Small intestine (tissue), 7 donors: ENCODE data around the gene SRGAP3. TPM values are rescaled to one million over a fixed set of nuclear protein-coding genes. Genes with fewer than 3 reads are reported as not detected.

Source experiments
- DNase-seq, 2 donors: peaks; one replicate each; pipeline versions ENCODE4 v3.0.0 to v3.0.0-alpha.2; 2013
- FAIRE-seq: peaks from 2 replicates; lab custom pipeline; 2012; peaks lifted over from hg19 to GRCh38; lab: Jason Lieb, UNC
- H3K27ac ChIP-seq, 3 donors: one replicate each; pipeline ENCODE4 v1.5.1; 2013; ENCODE audit warnings: low read length in 2 of 3, mild to moderate bottlenecking in 2 of 3, control low read depth in 1 of 3, inconsistent platforms in 1 of 3, low read depth in 1 of 3, moderate library complexity in 1 of 3
- H3K27me3 ChIP-seq, 3 donors: one replicate each; pipeline ENCODE4 v1.6.1; 2013; ENCODE audit warnings: low read length in 3 of 3, inconsistent platforms in 1 of 3; ENCODE audit not compliant: control insufficient read depth in 3 of 3, insufficient read depth in 3 of 3
- H3K36me3 ChIP-seq, 3 donors: one replicate each; pipeline ENCODE4 v1.6.1; 2013; ENCODE audit warnings: low read length in 3 of 3, inconsistent platforms in 1 of 3, low read depth in 1 of 3, mild to moderate bottlenecking in 1 of 3, moderate library complexity in 1 of 3; ENCODE audit not compliant: control insufficient read depth in 3 of 3, insufficient read depth in 2 of 3
- H3K4me1 ChIP-seq, 3 donors: one replicate each; pipeline ENCODE4 v1.6.1; 2013; ENCODE audit warnings: low read length in 2 of 3, inconsistent platforms in 1 of 3, low read depth in 1 of 3, mild to moderate bottlenecking in 1 of 3, moderate library complexity in 1 of 3; ENCODE audit not compliant: control insufficient read depth in 3 of 3, insufficient read depth in 2 of 3
- H3K4me3 ChIP-seq, 3 donors: one replicate each; pipeline ENCODE4 v1.5.1; 2013; ENCODE audit warnings: low read length in 3 of 3, control low read depth in 1 of 3, inconsistent platforms in 1 of 3, low read depth in 1 of 3, mild to moderate bottlenecking in 1 of 3, moderate library complexity in 1 of 3
- H3K9me3 ChIP-seq, 2 donors: one replicate each; pipeline ENCODE4 v1.6.1; 2013; ENCODE audit warnings: low read depth in 1 of 2, low read length in 1 of 2; ENCODE audit not compliant: control insufficient read depth in 2 of 2, insufficient read depth in 1 of 2
- WGBS, 3 donors: extraction: QIAGEN DNeasy Blood & Tissue Kit; methylation state at CpG; one replicate each; pipeline ENCODE4 v1.1.7; 2013; 5-methylcytosine and 5-hydroxymethylcytosine counted together
- polyA plus RNA-seq, 4 donors: library from polyadenylated mRNA; stranded (reverse) in 3 of 4; unstranded in 1 of 4; fragments of 200-250 nt in 3 of 4; fragments of 120-200 nt in 1 of 4; gene quantifications; one replicate each; pipeline versions ENCODE4 v1.2.1 to v1.2.3, GENCODE V29; 2013
- donor health status: healthy with polysubstance abuse.
- donor health status: control.
- donor health status: control.
- donor health status: Bipolar disorder and iron deficiency.
- donor health status: healthy.

The SRGAP3 gene
- polyA plus RNA-seq, 4 donors = 0.22 to 2.7 (median 1.2) TPM

DNA sequence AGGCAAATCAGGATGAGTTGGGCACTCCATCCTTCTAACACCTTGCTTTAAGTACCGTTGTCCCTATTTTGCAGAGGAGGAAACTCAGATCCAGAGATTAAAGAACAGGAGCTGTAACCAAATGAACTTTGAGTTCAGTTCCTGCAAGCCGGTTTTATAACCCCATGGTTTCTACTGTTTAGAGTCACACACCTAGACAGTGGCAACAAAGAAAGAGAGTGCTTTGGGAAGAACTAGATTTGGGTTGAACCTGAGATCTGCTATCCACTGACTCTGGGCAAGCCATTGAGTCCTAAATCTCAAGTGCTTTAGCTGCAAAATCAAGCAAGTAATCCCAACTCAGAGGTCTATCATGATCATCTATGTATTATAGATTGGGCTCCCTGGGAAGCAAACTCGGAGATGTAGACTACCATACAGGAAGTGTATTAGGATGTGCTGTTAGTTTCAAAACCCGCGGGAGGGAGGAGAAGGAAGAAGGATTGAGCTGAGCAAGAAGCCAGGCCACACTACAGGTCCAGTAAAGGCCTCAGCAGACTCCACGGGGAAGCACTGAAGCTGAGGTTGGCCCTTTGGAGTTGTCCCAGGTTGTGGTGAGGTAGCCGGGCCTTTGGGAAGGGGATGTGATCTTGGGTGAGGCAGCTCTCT, 42.2 kb downstream of the SRGAP3 start:
- no peaks in the 10 kb centered on the region for H3K36me3 ChIP-seq
- WGBS, 3 donors = 37 to 68% (median 55%) methylated on average over 7 of the region's 7 CpGs
- no peak overlapping the region for H3K4me3 ChIP-seq
- H3K27me3 ChIP-seq = no peaks in the 10 kb centered on the region
- no peaks in the 10 kb centered on the region for H3K9me3 ChIP-seq
- FAIRE-seq = no peak
- peak; percentile 61 to 64 for DNase-seq
- H3K27ac ChIP-seq = peak overlapping the region in 1 of 3 donors; percentile 61
- H3K4me1 ChIP-seq = peaks cover 0 to 32% (median 7%) of the 10 kb centered on the region in 3 donors

- Histone ChIP-seq H3K4me3 (no peak overlapping the region), H3K36me3 (no peaks in the 10 kb centered on the region), H3K27me3 (no peaks in the 10 kb centered on the region), H3K4me1 (peaks cover 0 to 32% (median 7%) of the 10 kb centered on the region in 3 donors), H3K27ac (no peak overlapping the region), H3K9me3 (no peaks in the 10 kb centered on the region)
- DNase-seq (no peak), FAIRE-seq (no peak)
- WGBS, 3 donors = 90 to 99% (median 95%) methylated on average over 4 of the region's 4 CpGs
Measured at GRCh38 chr3:9206287-9206686, 43.2 kb downstream of the SRGAP3 start.

DNA sequence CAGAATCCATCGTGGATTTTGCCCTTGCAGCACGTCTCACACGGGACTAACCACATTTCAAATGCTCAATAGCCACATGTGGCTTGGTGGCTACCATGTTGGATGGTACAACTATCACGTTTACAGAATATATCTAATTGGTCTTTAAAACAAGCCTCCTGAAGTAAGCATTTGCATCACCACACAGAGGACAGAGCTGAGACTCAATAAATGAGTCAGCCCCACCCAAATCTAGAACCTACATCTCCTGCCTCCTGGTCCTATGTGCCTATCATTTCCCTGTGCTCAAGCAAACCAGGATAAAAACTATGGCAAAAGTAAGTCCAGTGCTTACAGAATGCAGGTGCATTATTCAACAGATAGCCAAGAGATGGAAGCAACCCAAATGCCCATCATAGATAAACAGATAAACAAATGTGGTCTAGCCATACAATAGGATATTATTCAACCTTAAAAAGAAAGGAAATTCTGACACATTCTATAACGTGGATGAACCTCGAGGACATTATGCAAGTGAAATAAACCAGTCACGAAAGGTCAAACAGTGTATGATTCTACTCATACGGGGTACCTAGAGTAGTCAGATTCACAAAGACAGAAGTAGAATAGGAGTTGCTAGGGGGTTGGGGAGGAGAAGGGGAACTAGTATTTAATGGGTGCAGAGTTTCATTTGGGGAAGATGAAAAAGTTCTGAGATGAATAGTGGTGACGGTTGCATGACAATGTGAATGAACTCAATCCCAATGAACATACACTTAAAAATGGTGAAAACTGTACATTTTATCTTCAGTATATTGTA, 43.9 kb downstream of the SRGAP3 start:
- Histone ChIP-seq H3K36me3 (no peaks in the 10 kb centered on the region), H3K27ac (no peak overlapping the region)
- WGBS, 3 donors = 82 to 90% (median 84%) methylated on average over 9 of the region's 9 CpGs

DNA sequence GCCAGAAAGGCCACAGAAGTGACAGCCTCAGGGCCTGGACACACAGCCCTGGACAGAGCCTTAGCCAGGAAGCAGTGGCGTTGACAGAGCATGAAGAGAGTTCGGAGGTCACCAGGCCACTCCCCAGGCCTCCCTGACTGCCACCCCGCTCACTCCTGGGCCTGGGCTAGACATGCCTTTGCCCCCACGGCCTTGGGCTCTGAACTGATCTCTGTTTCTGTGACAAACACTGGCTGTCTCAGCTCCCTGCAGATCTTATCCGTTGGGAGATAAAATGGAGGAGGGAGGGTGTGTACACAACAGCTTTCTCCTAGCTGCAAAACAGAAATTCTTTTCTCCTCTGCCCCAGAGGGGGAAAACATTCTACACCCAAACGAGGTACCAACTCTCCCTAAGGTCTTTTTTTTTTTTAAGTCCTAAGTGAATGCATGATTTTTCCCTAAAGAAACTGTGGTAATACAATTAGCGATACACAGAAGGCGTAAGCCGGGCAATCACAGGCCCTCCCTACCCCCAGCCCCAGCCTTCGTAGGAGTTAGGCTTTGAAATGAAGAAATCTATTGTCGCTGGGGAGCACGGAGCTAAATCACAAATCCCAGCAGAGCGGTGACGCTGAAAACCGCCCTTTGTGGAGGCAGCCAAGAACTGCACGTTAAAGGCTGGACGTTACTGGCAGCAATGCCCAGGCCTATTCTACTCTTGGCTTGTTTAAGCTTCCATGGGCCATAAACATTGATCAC, 45.0 kb downstream of the SRGAP3 start:
- WGBS, 3 donors = 65 to 72% (median 72%) methylated on average over 17 of the region's 17 CpGs
- no peaks in the 10 kb centered on the region for H3K9me3 ChIP-seq
- DNase-seq = peak; percentile 51 to 53
- no peaks in the 10 kb centered on the region for H3K36me3 ChIP-seq
- peak overlapping the region in 1 of 3 donors; percentile 65 for H3K27ac ChIP-seq
- H3K27me3 ChIP-seq = no peaks in the 10 kb centered on the region
- no peak for FAIRE-seq
- H3K4me1 ChIP-seq = peaks cover 0 to 32% (median 7%) of the 10 kb centered on the region in 3 donors
- no peak overlapping the region for H3K4me3 ChIP-seq

More for the DNA sequence above, 43.9 kb downstream of the SRGAP3 start:
- FAIRE-seq (no peak), DNase-seq (no peak)
- Histone ChIP-seq H3K4me1 (peaks cover 0 to 32% (median 7%) of the 10 kb centered on the region in 3 donors), H3K9me3 (no peaks in the 10 kb centered on the region), H3K4me3 (no peak overlapping the region), H3K27me3 (no peaks in the 10 kb centered on the region)

DNA sequence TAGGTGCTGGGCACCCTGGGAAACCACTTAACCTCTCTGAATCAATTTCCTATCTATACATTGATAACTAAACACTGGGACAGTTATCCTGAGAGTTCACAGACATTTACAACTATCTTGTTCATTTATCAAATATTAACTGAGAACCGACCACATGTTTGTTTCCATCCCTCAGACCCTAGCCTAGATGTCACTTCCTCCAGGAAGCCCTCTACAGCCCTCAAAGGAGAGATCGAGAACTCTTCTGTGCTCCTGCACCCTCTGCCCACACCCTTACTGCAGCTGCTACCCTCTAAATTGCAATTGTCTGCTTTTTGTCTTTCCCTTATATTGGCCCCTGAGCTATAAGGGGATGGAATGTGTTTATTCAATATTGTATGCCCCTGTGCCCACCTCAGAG, 46.1 kb downstream of the SRGAP3 start:
- WGBS, 3 donors = 70 to 82% (median 72%) methylated on average over 2 of the region's 2 CpGs
- no peak for DNase-seq
- Histone ChIP-seq H3K4me3 (no peak overlapping the region), H3K4me1 (peaks cover 0 to 29% (median 7%) of the 10 kb centered on the region in 3 donors), H3K27me3 (no peaks in the 10 kb centered on the region), H3K36me3 (no peaks in the 10 kb centered on the region), H3K9me3 (no peaks in the 10 kb centered on the region), H3K27ac (no peak overlapping the region)
- no peak for FAIRE-seq

DNA sequence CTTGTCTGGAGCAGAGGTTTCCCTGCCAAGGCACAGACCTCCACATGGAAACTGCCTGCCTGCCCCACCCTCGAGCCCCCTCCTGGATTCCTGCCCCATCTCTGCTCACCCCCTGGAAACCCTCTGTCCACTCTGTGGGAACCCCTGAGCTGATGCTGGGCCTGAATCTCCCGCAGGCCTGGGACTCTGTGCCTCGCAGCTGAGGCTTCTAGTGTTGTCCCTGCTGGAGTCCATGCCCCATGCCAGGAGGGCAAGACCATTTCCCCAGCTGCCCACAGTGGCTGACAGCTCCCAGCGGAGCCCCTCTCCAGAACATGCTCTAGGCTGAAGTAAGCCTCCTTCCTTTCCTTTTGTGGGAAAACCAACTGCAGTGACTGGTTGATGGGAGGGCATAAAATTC, 46.9 kb downstream of the SRGAP3 start:
- Histone ChIP-seq H3K4me3 (no peak overlapping the region), H3K27me3 (no peaks in the 10 kb centered on the region), H3K36me3 (no peaks in the 10 kb centered on the region), H3K9me3 (no peaks in the 10 kb centered on the region), H3K4me1 (peaks cover 0 to 21% (median 7%) of the 10 kb centered on the region in 3 donors), H3K27ac (no peak overlapping the region)
- DNase-seq (no peak), FAIRE-seq (no peak)
- 87 to 92% (median 90%) methylated on average over 4 of the region's 4 CpGs for WGBS, 3 donors

DNA sequence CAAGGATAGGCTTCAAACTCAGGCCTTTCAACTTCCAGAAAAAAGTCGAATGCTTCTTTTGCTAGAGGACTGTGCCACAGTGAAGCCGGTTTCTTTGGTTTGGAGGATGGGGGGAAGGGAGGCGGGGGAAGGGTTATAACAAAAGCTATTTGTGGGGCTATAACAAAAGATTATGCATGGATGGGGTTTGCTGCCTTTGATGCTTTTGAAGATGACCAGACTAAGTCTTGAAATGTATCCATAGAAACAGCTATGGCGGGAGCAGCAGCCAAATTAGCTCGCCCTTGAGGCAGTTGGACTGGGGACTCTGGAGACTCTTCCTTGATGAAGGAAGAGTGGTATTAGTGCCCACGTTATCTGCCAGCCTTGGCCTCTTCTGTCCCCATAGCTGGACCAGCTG, 47.5 kb downstream of the SRGAP3 start:
- H3K4me1 ChIP-seq = peaks cover 0 to 17% (median 4%) of the 10 kb centered on the region in 3 donors
- H3K27me3 ChIP-seq = no peaks in the 10 kb centered on the region
- no peak for FAIRE-seq
- no peak for DNase-seq
- no peaks in the 10 kb centered on the region for H3K9me3 ChIP-seq
- no peak overlapping the region for H3K4me3 ChIP-seq
- H3K27ac ChIP-seq = no peak overlapping the region
- WGBS, 3 donors = 89 to 90% (median 90%) methylated on average over 5 to 6 of the region's 6 CpGs
- H3K36me3 ChIP-seq = no peaks in the 10 kb centered on the region

- no peaks in the 10 kb centered on the region for H3K9me3 ChIP-seq
- H3K4me3 ChIP-seq = no peak overlapping the region
- peaks cover 0 to 17% (median 2%) of the 10 kb centered on the region in 3 donors for H3K4me1 ChIP-seq
- H3K27ac ChIP-seq = no peak overlapping the region
- no peaks in the 10 kb centered on the region for H3K36me3 ChIP-seq
- FAIRE-seq (no peak), DNase-seq (no peak)
- WGBS, 3 donors = 88 to 95% (median 92%) methylated on average over 5 of the region's 5 CpGs
- H3K27me3 ChIP-seq = no peaks in the 10 kb centered on the region
Measured at GRCh38 chr3:9201266-9201665, 48.2 kb downstream of the SRGAP3 start.
